IMR-90 (cell line): ENCODE results near the gene NR2C2. TPM values are rescaled to one million over a fixed set of nuclear protein-coding genes. Genes with fewer than 3 reads are reported as not detected.

Experiments
- ATAC-seq: fragments of 200-7000 bp; cut with Tn5 transposase; 2 replicates; pipeline ENCODE4 v1.9.1; 2020; ENCODE audit warnings: low read depth, mild to moderate bottlenecking, moderate library complexity
- BruUV-seq: library from RNA; stranded (reverse); fragments of 400-500 nt; replicated peaks from 2 replicates; lab custom pipeline; 2021; lab: Mats Ljungman, UMichigan
- CTCF ChIA-PET: fragments of 300-600 bp; formaldehyde crosslinking; extraction: SDS; loops from one replicate; lab custom pipeline; 2021; ENCODE audit warnings: antibody characterized with exemption; lab: Yijun Ruan, JAX
- POLR2A ChIA-PET: fragments of 300-600 bp; sonication (Branson Sonifier 250); formaldehyde crosslinking; loops from one replicate; lab custom pipeline; 2022; ENCODE audit warnings: antibody characterized with exemption; ENCODE audit not compliant: unreplicated experiment; lab: Charles Lee
- DNase-seq: peaks from one replicate; pipeline ENCODE4 v3.0.0; 2013
- H2AFZ ChIP-seq: replicated peaks from 2 replicates; pipeline ENCODE3; 2013; ENCODE audit warnings: low read length, mild to moderate bottlenecking; ENCODE audit not compliant: poor library complexity
- H2AK5ac ChIP-seq: 2 replicates; pipeline ENCODE4 v1.6.1; 2013; ENCODE audit warnings: low read depth, low read length, inconsistent platforms
- H2AK9ac ChIP-seq: replicated peaks from 2 replicates; pipeline ENCODE3; 2013; ENCODE audit warnings: mild to moderate bottlenecking, low read depth, low read length, moderate library complexity; ENCODE audit not compliant: poor library complexity
- H2BK120ac ChIP-seq: 2 replicates; pipeline ENCODE4 v1.6.1; 2013; ENCODE audit warnings: low read depth, low read length, inconsistent platforms
- H2BK15ac ChIP-seq: 3 replicates; pipeline ENCODE4 v1.6.1; 2013; ENCODE audit warnings: low read depth, low read length, inconsistent platforms
- H2BK20ac ChIP-seq: 2 replicates; pipeline ENCODE4 v1.6.1; 2013; ENCODE audit warnings: low read depth, mild to moderate bottlenecking, inconsistent platforms, low read length, moderate library complexity
- H2BK5ac ChIP-seq: 2 replicates; pipeline ENCODE4 v1.6.1; 2013; ENCODE audit warnings: mild to moderate bottlenecking, low read depth, low read length, inconsistent platforms; ENCODE audit not compliant: poor library complexity, severe bottlenecking
- H3K14ac ChIP-seq: replicated peaks from 2 replicates; pipeline ENCODE4 v1.6.1; 2013; ENCODE audit warnings: low read depth, low read length, inconsistent platforms
- H3K18ac ChIP-seq: 2 replicates; pipeline ENCODE4 v1.6.1; 2013; ENCODE audit warnings: low read depth, low read length, control low read depth
- H3K23ac ChIP-seq: 2 replicates; pipeline ENCODE4 v1.6.1; 2013; ENCODE audit warnings: low read depth, low read length, inconsistent platforms
- H3K27ac ChIP-seq: 2 replicates; pipeline ENCODE4 v1.5.1; 2013; ENCODE audit warnings: mild to moderate bottlenecking, control low read depth, low read length; ENCODE audit not compliant: insufficient read depth
- H3K27me3 ChIP-seq: 2 replicates; pipeline ENCODE4 v1.6.1; 2013; ENCODE audit warnings: low read length; ENCODE audit not compliant: control insufficient read depth, insufficient read depth
- H3K36me3 ChIP-seq: 2 replicates; pipeline ENCODE4 v1.6.1; 2013; ENCODE audit warnings: low read length, mixed read lengths; ENCODE audit not compliant: control insufficient read depth, insufficient read depth
- H3K4ac ChIP-seq: 2 replicates; pipeline ENCODE4 v1.6.1; 2013; ENCODE audit warnings: low read depth, low read length, inconsistent platforms
- H3K4me1 ChIP-seq: 2 replicates; pipeline ENCODE4 v1.6.1; 2013; ENCODE audit warnings: low read length, mixed read lengths; ENCODE audit not compliant: control insufficient read depth, insufficient read depth
- H3K4me2 ChIP-seq: 2 replicates; pipeline ENCODE4 v1.6.1; 2013; ENCODE audit warnings: low read depth, mild to moderate bottlenecking, control low read depth, low read length, moderate library complexity
- H3K4me3 ChIP-seq: 2 replicates; pipeline ENCODE4 v1.5.1; 2013; ENCODE audit warnings: low read depth, mild to moderate bottlenecking, control low read depth, low read length, moderate library complexity; ENCODE audit not compliant: insufficient read depth
- H3K56ac ChIP-seq: 2 replicates; pipeline ENCODE4 v1.6.1; 2013; ENCODE audit warnings: low read length, inconsistent platforms; ENCODE audit not compliant: insufficient read depth; ENCODE audit errors: extremely low read depth
- H3K79me1 ChIP-seq, 2 experiments: 2 replicates each; pipeline ENCODE4 v1.6.1; 2013; ENCODE audit warnings: low read length in 2 of 2, inconsistent platforms in 1 of 2, low read depth in 1 of 2
- H3K9ac ChIP-seq: 2 replicates; pipeline ENCODE4 v1.6.1; 2013; ENCODE audit warnings: low read depth, low read length, control low read depth
- H3K9me1 ChIP-seq: 2 replicates; pipeline ENCODE4 v1.6.1; 2013; ENCODE audit warnings: low read length, inconsistent platforms; ENCODE audit not compliant: insufficient read depth
- H3K9me3 ChIP-seq: 2 replicates; pipeline ENCODE4 v1.6.1; 2013; ENCODE audit warnings: low read length; ENCODE audit not compliant: control insufficient read depth, insufficient read depth
- H4K20me1 ChIP-seq: 2 replicates; pipeline ENCODE4 v1.6.1; 2013; ENCODE audit warnings: low read length, inconsistent platforms; ENCODE audit not compliant: insufficient read depth
- H4K5ac ChIP-seq: 2 replicates; pipeline ENCODE4 v1.6.1; 2013; ENCODE audit warnings: mild to moderate bottlenecking, low read depth, low read length, control low read depth
- H4K8ac ChIP-seq, 2 experiments: 2 replicates each; pipeline ENCODE4 v1.6.1; 2013; ENCODE audit warnings: low read depth in 2 of 2, low read length in 2 of 2, control low read depth in 1 of 2, inconsistent platforms in 1 of 2
- H4K91ac ChIP-seq: 2 replicates; pipeline ENCODE4 v1.6.1; 2013; ENCODE audit warnings: low read depth, low read length, inconsistent platforms; ENCODE audit not compliant: insufficient read depth
- FOS ChIP-seq: fragments of 150-350 bp; IDR thresholded peaks from 2 replicates; pipeline ENCODE4 v1.6.1; 2016; ENCODE audit warnings: low read depth, low read length
- MAZ ChIP-seq: IDR thresholded peaks from 2 replicates; pipeline ENCODE4 v1.6.1; 2012; ENCODE audit warnings: low read depth, mild to moderate bottlenecking, low read length, improper control_type of control experiment, moderate library complexity, borderline replicate concordance
- MXI1 ChIP-seq: IDR thresholded peaks from 2 replicates; pipeline ENCODE4 v1.6.1; 2012; ENCODE audit warnings: low read depth, mild to moderate bottlenecking, low read length, moderate library complexity, borderline replicate concordance
- dilution Hi-C: fragments of 300-500 bp; cut with HindIII; formaldehyde crosslinking; loops from one replicate; pipeline ENCODE4 v1.14.3; 2018; ENCODE audit warnings: low sequenced_read_pairs; ENCODE audit not compliant: unreplicated experiment
- in situ Hi-C: fragments of 300-500 bp; cut with MboI; formaldehyde crosslinking; loops from 3 replicates; pipeline ENCODE4 v1.14.3; 2019; ENCODE audit warnings: low sequenced_read_pairs, inconsistent platforms, mixed read lengths
- intact Hi-C: fragments of 100-400 bp; cut with micrococcal nuclease; formaldehyde crosslinking; loops from 2 replicates; pipeline ENCODE4 v1.10.0; 2022
- polyA plus RNA-seq, 3 experiments: library from polyadenylated mRNA; depleted of rRNA; stranded (reverse); fragments of >200 nt; gene quantifications; 2 replicates each; pipeline ENCODE4 v1.2.3, GENCODE V29; 2012; ENCODE audit warnings: low replicate concordance in 1 of 3
- total RNA-seq: library from RNA; depleted of rRNA; stranded (reverse); fragments of >200 nt; gene quantifications from 2 replicates; pipeline ENCODE4 v1.2.3, GENCODE V29; 2012
- TF ChIP-seq, protein P1 (sequence below): fragments of 150-350 bp; IDR thresholded peaks from 2 replicates; pipeline ENCODE4 v1.6.1; 2017; ENCODE audit warnings: mild to moderate bottlenecking, antibody characterized with exemption, low read length, low read depth

Gene NR2C2
- total and polyA plus RNA-seq, 2 of the 4 experiments (the other 2 are of a cell fraction): 10.4 to 13.8 TPM

GRCh38 chr3:15029625-15030024, 82.2 kb downstream of the NR2C2 start:
- TF ChIP-seq MXI1 (no peak), FOS (no peak), MAZ (no peak)
- TF ChIP-seq, protein P1, sequence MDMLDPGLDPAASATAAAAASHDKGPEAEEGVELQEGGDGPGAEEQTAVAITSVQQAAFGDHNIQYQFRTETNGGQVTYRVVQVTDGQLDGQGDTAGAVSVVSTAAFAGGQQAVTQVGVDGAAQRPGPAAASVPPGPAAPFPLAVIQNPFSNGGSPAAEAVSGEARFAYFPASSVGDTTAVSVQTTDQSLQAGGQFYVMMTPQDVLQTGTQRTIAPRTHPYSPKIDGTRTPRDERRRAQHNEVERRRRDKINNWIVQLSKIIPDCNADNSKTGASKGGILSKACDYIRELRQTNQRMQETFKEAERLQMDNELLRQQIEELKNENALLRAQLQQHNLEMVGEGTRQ: no peak
- CTCF ChIA-PET: no interaction called here
- ATAC-seq (no peak), DNase-seq (no peak)
- no peak overlapping the region for H2BK5ac ChIP-seq
- no peak overlapping the region for H3K56ac ChIP-seq
- no peak overlapping the region for H2BK120ac ChIP-seq
- BruUV-seq: no TSS peak
- no peak overlapping the region for H3K4ac ChIP-seq
- peaks cover 3% of the 10 kb centered on the region; the same call in 1 of the 2 replicates for H3K9me1 ChIP-seq
- in situ Hi-C loops (loop anchor here (25.0 kb wide), 1 partner anchor 367 kb away; the partner anchor contains the start of gene CCDC174), intact Hi-C loops (no loop called here), dilution Hi-C loops (no loop called here)
- no peak overlapping the region for H4K8ac ChIP-seq
- no peak overlapping the region for H3K4me3 ChIP-seq
- peaks cover 0 to 8% of the 10 kb centered on the region in 2 experiments; a peak in 3 of 4 replicates for H3K79me1 ChIP-seq
- peaks cover 3% of the 10 kb centered on the region for H4K20me1 ChIP-seq
- H3K9me3 ChIP-seq: no peaks in the 10 kb centered on the region
- H3K18ac ChIP-seq: no peak overlapping the region
- H4K5ac ChIP-seq: no peak overlapping the region
- no peaks in the 10 kb centered on the region for H3K4me1 ChIP-seq
- no peak overlapping the region for H3K9ac ChIP-seq
- no peak overlapping the region for H2AK9ac ChIP-seq
- H3K14ac ChIP-seq: no peak overlapping the region
- H3K27ac ChIP-seq: no peak overlapping the region
- no peak overlapping the region for H2BK20ac ChIP-seq
- H3K36me3 ChIP-seq: peaks cover 56% of the 10 kb centered on the region
- H2AFZ ChIP-seq: no peak overlapping the region
- no peak overlapping the region for H3K4me2 ChIP-seq
- no peak overlapping the region for H3K23ac ChIP-seq
- no peak overlapping the region for H2BK15ac ChIP-seq
- H4K91ac ChIP-seq: no peak overlapping the region
- no peak overlapping the region for H2AK5ac ChIP-seq
- no peaks in the 10 kb centered on the region for H3K27me3 ChIP-seq
- POLR2A ChIA-PET: no interaction called here
